NCI-H510A (cell line): ENCODE measurements around the gene TMEM52.

ENCODE experiments used
- DNase-seq: peaks from one replicate; lab custom pipeline; 2025; lab: John Stamatoyannopoulos, UW

The TMEM52 gene

DNA sequence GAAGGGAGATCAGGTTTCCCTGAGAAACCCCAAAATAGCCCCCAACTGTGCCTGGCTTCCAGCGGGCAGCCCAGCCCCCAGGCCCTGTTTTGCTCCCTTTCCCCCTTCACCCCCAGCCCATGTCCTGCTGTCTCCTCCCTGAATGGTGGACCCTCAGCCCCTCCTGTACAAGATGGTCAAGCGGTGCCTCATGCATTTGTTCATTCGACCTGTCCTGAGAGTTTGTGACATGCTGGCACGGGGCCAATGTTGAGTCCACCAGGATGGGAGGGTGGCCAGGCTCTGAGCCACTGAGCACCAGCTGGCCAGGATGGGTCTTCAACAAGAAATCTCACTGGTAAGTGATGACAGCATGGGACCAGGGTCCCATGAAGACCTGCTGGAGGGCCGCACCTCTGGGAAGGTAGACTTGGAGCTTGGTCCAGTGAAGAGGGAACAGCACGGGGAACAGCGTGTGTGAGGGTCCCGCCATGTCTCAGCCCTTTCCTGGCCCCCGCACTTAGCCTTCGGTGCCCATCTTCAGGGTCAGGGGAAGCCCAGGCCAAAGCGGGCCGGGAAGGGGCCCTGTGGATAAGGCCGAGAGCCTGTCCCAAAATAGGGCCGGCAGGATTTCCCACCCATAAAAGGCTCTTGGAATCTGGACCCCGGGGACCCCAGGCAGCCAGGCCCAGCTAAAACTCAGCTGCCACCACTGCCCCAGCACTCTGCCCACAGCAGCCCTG, 3.9 kb downstream of the TMEM52 start, which contains the start of gene CALML6:
CALML6 (plus strand) TSS at position 290 of the 722 bp plus-strand sequence; CDS start at position 311, 21 bp downstream.
- DNase-seq: no peak

DNA sequence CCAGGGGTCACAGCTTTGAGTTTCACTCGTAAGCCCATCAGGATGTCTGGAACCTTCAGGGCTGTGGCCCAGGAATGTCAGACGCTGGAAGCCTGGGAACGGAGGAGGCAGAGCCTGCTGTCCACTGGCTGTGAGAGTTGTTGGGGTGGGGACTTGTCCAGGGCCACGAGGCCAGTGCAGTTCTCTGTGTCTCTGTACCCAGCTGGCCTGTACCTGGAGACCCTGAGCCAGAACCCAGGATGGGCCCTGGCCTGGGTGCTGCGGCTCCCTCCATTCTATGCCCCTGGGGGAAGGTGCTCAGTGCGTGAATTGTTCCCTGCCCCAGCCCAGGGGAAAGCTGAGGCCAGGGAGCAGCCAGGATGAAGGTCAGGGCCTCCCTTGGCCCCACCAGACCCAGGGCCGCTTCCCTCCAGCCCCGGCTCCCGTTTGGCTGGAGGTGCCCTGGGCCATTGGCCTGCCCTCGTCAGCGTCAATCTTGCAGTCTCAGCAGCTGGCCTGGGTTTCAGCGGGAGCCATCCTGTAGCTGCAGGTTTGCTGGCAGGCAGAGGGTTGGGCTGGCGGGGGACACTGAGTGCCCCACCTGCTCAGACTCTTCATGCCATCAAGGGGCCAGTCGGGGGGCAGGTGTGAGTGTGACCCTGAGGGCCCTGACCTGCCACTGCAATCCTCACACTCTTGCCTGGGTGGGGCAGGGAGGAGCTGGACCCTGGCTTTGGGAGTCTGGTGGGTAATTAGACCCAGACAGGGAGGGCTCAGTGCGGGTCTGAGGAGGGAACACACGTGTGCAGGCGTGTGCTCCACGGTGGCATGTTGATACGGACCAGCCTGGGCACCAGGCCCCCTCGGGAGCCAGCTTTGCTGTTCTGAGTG, 4.7 kb downstream of the TMEM52 start:
- no peak for DNase-seq

DNA sequence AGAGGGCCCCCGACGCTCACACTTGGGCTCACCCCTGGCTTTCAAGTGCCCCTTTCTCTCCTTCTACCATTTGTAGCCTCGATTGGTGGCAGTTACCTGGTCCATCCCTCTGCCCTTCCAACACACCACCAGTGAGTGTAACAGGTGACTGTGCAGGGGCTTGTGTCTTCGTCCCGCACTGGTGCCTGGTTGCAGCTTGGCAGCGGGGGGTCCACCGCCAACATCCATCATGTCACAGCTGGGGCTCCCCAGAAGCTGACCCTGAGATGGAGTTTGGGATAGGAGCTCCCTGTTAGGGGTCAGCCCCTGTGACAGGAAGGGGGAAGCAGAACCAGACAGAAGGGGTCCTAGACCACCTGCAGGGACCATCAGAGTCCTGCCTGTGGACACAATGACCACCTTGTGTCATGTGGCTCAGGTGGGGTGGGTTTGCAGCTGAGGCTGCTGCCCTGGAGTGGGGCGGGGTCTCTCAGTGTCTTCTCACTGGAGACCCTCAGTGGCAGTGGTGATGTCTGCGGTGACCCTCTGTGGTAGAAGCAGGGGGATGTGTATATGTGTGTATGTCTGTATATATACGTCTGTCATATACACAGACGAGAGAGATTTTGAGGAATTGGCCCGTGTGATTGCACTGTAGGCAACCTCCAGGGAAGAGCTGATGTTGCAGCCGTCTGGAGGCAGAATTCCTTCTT, 7.6 kb downstream of the TMEM52 start:
- no peak for DNase-seq

DNA sequence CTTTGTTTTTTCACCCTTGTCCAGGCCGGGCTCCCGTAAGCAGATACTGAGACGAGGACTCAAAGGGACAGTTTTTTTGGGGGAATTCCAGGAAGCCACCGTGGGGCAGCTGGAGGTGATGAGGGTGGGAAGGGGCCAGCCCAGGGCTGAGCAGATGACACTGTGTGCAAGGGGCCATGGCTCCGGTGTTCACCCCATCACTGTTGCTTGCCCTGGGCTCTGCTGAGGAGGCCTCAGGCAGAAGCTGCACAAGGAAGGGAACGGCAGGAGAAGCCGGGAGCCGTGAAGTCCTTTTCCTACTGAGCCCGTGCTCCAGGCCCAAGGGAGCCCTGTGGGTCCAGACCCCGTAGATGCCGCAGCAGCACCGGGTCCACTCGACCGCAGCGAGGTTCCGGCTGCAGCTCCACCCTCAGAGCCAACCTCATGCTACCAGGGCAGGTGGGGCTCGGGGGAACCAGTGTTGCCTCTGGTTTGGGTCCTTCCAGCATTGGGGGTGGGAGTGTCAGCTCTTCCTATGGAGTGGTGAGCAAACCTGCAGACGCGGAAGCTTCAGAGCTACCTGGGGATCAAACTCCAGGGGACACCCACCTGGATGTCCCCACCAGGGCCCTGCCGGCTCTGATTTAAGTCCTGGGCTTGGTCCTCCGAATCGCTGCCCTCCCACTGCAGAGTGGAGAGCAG, 8.3 kb downstream of the TMEM52 start:
- no peak for DNase-seq

DNA sequence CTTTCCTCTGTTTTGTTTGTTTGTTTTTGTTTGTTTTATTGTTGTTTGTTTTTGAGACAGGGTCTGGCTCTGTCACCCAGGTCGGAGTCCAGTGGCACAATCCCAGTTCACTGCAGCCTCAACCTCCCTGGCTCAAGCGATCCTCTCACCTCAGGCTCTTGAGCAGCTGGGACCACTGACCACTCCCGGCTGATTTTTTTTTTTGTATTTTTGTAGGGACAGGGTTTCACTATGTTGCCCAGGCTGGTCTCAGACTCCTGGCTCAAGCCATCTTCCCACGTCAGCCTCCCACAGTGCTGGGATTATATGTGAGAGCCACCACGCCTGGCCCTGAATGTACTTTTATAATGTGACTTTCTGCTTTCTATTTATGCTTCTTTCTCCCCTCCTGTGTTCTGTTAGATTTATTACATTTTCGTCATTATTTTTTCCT, 9.0 kb downstream of the TMEM52 start:
- no peak for DNase-seq

DNA sequence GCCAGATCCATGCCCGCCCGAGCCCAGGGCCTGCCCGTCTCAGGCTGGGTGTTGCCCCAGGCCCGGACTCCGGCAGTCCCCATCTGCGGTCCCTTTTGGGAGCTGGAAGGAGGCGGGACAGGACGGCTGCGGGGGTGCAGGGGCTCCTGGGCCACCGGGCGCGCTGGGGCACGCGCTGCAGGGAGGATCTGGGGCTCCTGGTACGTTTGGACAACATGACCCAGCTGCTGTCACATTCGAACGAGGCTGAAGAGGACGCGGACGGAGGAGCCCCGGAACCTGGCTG, 10.6 kb downstream of the TMEM52 start:
- no peak for DNase-seq

DNA sequence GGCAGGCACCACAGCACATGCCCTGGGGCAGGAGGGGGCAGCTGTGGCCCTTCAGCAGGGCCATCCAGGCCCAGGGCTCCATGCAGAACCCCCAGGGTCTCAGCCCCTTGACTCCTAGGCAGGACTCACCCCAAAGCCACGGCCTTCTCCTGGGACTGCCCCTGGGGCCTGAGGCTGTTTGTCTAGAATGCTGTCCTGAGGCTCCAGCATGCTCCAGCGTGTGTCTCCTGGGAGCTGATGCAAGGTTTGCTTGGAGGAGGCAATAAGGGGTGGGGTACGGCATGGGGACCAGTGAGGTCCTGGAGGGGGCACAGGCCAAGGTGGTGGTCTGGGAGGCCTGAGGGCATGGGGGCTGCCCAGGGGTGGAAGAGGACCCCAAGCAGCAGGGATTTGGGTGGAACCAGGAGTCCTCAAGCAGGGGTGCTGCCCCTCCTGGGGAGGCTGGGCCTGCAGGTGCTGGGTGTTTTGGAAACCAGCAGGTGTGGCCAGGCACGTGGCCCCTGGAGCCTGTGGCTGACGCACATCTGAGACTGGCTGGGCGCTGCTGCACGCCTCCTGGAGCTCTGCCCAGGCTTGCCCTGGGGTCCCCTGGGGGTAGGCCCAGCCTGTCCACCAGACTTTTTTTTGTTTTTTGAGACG, 11.9 kb downstream of the TMEM52 start:
- DNase-seq: no peak

DNA sequence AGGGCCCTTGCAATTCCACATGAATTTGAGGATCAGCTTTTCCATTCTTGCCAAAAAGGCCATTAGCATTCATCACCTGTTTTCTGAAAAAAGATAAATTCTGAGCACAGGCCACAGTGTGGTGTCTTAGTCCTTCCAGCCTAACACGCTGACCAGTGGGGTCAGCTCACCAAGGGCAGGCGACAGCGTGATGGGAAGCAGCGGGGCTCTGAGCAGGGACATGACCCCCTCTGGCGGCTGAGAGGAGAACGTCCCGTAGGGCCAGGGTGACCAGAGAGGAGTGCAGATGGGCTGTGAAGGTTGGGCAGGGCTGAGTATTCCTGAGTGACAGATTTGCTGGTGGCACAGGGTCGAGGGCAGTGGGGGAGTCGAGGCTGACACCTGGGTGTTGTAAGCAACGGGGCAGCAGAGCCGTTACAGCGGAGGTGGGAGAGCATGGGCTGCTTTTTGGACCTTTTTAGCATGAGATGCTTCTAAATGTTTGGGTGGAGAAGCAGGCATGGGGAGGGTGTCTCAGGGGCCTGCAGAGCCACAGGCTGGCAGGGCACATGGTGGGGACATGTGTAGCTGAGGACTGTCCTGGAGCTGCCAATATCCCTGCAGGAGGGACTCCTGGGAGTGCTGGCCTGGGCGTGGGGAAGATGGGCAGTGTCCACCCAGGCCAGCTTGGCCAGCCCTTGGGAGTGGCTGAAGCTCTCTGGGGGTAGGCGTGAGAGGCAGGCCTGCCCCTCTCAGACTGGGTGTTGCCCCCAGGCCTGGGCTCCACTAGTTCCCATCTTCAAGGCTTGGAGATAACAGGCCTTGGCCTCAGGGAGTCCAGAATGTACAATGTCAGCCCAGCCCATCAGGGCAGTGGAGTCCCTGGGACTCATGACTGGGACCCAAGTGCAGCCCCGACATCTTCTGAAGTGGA, 12.6 kb downstream of the TMEM52 start:
- DNase-seq: peak; percentile 73

DNA sequence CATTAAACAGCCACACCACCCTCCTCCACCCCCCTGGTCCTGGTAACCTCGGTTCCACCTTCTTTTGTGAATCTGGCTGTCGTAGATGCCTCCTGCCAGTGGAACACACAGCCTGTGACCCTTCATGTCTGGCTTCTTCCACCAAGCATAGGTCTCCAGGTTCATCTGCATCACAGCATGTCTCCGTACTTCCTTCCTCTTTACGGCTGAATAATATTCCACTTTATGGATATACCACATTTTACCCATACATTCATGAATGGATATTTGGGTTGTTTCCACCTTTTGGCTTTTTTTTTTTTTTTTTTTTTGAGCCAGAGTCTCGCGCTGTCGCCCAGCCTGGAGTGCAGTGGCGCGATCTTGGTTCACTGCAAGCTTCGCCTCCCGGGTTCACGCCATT, 15.9 kb downstream of the TMEM52 start:
- no peak for DNase-seq

DNA sequence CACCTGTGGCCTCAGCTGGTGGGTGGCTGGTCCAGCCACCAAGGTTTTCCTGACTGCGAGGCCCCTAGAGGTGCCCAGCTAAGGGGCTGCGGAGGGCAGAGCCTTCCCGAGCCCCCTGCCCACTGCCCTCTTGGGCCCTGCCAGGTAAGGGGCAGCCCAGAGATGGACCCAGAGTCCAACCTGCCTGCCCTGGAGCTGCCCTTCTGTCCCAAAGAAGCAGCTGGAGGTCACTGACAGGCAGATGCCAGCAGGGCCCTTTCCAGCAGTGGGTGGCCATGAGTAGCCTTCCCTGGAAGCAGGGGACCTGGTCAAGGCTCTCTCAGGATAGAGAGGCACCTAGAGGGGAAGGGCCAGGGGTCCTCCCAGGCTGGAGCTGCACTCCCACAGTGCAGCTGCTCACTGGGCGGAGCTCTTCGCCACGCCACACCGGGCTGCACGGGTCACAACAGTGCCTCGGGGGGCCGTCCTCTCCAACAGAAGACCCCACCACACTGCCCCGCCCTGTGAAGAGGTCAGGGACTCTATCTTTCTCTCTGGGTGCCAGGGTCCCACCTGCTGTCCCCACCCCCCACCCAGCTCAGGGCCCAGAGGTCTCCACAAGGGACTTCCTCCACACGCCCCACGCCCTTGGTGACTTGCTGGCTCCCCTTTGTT, 17.3 kb downstream of the TMEM52 start:
- DNase-seq: no peak

DNA sequence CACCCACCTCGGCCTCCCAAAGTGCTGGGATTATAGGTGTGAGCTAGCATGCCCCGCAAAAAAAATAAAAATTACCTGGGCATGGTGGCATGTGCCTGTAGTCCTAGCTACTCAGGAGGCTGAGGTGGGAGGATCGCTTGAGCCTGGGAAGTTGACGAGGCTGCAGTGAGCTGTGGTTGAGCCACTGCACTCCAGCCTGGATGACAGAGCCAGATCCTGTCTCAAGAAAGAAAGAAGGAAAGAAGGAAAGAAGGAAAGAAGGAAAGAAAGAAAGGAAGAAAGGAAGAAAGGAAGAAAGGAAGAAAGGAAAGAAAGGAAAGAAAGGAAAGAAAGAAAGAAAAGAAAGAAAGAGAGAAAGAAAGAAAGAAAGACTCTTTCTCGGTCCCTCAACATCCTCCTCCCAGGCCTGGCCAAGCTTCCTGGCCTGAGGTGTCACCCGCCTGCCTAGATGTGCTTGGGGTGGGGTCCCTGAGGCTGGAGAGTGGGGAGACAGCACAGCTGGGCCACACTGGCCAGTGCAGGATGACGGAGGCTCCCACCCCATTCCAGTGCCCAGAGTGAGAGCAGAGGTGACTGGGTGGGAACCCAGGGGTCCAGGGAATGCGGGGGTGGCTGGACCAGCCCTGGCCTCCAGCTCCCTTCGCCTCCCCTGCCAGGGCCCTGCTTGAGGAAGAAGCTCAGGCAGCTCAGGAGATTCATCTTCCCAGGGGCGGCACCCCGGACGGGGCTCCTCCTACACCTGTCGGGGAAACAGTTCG, 18.0 kb downstream of the TMEM52 start:
- no peak for DNase-seq

DNA sequence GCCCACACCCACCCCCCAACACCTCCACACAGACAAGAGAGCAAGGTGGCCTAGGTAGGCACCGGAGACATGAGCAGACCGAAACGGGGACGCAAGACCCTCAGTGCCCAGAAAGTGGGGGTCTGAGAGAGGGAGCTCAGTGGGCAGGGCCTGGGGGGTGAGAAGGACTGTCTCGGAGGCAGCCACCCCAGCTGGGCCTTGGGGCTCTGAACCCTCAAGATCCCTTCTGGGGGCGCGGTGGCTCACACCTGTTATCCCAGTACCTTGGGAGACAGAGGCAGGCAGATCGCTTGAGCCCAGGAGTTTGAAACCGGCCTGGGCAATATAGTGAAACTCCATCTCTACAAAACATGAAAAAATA, 19.1 kb downstream of the TMEM52 start:
- DNase-seq: no peak

DNA sequence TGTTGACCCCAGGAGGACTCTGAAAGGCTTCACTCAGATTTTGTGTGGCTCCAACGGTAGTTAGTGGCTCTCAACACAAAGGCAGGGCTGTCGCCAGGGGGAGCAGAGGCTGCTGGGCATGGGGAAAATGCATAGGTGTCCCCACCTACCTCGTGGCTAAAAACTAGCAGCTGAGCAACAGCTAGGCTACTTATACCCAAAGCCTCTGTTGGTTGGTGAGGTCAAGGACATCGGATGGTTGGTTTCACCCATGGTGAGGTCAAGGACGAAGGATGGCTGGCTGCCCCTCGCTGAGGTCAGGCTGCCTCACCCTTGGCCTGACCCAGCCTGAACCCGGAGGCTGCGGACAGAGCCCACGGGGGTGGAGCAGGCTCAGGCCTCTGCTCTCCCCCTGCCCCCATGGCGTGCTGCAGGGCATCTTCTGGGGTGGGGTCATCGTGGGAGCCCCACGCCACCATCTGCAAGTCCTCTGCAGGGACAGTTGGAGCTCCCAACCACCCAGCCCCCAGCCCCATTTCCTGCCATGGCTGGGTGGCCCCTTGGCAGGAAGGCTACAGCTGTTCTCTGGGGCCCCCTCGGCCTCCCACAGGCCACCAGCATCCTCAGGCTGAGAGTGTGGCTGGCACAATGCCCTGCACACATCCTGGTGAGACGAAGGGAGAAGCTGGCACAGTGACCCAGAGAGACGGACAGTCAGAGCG, 19.7 kb downstream of the TMEM52 start:
- DNase-seq: no peak

DNA sequence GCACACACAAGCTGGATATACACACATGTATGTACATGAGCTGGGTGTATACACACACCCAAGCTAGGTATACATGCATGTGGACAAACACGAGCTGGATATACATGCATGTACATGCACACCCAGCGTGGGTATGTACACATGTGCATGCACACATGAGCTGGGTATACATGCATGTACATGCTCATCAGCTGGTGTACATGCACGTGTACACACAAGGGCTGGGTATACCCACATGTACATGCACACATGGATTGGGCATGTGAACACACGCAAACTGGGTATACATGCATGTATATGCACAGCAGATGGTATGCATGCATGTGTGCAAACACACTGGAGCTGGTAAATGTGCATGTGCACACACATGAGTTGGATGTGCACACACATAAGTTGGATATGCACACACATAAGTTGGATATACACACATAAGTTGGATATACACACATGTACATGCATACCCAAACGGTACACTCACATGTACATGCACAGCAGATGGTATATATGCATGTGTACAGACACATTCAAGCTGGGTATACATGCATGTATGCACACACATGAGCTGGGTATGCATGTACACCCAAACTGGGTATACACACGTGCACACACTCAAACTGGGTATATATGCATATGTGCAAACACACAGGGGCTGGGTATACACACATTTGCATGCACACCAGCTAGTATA, 20.7 kb downstream of the TMEM52 start:
- DNase-seq: no peak

DNA sequence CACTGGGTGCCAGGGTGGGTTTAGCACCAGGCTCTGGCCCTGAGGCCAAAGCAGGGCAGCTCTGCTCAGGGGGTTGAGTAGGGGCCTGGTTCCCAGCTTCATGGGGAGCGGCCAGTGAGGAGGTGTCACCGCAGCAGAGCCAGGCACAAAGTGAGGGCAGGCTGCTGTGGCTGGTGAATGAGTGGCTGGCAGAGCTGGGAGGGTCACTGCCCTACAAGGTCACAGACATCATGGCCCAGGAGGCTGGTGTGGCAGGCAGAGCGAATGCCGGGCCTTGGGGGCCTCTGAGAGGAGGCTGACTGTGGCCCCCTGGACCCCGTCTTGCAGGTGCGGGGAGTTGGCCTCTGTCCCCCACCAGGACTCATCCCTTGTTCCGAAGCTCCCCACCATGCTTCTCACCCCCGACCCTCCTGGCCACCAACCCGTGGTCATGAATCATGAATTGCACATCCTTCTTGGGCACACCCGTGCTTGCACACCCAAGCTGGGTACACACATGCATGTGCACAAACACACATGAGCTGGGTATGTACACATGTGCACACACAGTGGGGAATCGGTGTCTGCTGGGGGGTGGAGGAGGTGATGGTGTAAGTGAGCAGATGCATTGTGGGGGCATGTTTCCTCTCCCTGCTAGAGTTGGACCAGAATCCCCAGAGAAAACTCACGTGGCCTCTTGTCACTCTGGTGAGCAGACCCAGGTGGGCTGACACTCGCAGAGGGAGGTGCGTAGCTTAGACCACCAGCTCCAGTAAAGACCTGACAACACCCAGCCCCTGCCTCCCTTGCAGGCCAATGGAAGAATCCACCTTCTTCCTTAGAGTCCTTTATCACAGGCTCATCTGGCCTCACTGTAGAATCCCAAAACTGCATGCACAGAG, 23.4 kb downstream of the TMEM52 start:
- DNase-seq: no peak

DNA sequence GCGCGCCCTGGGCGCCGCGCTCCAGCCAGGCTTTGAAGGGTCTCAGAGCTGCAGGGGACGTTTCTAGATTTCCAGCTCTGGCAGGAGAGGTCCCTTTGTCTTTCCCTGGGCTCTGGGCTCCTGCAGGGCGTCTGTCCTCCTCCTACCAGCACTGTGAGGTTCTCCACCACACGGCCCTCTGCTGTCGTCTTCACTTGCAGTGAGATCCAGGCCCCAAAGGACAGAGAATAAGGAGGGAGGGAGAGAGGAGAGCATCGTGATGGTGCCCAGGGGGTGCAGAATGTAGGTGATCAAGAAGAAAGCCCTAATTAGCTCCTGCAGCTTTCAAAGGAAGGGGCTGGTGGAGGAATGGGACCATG, 24.0 kb downstream of the TMEM52 start:
- DNase-seq: no peak

DNA sequence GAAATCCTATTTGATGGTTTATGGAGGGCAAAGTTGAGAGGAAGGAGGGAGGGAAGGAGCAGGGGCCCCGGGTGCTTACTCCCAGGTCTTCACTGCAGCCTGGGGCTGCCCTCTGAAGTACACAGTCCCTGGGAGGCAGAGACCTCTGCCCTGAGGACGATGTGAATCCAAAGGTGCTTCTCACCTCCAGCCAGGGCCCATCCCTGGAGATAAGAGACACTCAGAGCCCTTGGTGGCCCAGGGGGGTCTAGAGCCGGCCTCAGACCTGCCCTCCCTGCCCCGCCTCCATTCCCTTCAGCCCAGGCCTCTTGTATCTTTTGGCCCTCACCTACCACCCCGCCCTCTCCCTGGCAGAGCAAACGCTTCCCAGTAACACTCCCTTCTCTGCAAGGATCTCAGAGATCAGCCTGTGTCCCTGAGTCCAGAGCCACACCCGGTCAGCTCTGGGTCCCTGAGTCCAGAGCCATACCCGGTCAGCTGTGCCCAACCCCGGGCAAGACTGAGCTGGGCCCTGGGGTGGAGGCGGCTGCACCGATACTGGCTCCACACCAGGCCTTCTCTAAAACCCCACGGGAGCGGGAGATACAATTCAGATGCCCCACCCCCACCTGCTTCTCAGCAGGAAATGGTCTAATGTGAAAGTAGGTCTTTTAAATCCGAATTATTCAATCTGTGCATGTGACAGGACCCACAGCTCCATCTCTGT, 24.6 kb downstream of the TMEM52 start:
- DNase-seq: no peak
